Dedifferentiated amniotic fluid mesenchymal stem cell (primary cell): ENCODE measurements around the gene VPS13C.
"Not testable (repeated sequence)": the region's sequence is repeated elsewhere in the genome, so short reads cannot be mapped to it uniquely, and the experiment has no call there.

Source experiments
- DNase-seq: peaks from one replicate; pipeline ENCODE4 v3.0.0-alpha.2; 2016; ENCODE audit errors: extremely low spot score

Gene VPS13C

GRCh38 chr15:62035256-62035924 is 24.9 kb downstream of the VPS13C start:
- peak; percentile 39 for DNase-seq

GRCh38 chr15:62027916-62028315 is 32.3 kb downstream of the VPS13C start:
- no peak for DNase-seq

GRCh38 chr15:62027263-62027565 is 33.0 kb downstream of the VPS13C start:
- DNase-seq, result no peak

- no peak for DNase-seq
Measured at GRCh38 chr15:62026487-62027262, 33.6 kb downstream of the VPS13C start.

GRCh38 chr15:62021991-62022600 is 38.2 kb downstream of the VPS13C start:
- no peak for DNase-seq

- DNase-seq, result no peak
Measured at GRCh38 chr15:62020576-62021160, 39.6 kb downstream of the VPS13C start.

GRCh38 chr15:62005354-62005753 is 54.9 kb downstream of the VPS13C start:
- DNase-seq, result not testable (repeated sequence)

GRCh38 chr15:61997786-61998185 is 62.5 kb downstream of the VPS13C start:
- DNase-seq, result no peak

- no peak for DNase-seq
Measured at GRCh38 chr15:61996056-61996635, 64.1 kb downstream of the VPS13C start.

GRCh38 chr15:61994216-61994615 is 66.0 kb downstream of the VPS13C start:
- peak; percentile 26 for DNase-seq

- DNase-seq, result no peak
Measured at GRCh38 chr15:61992518-61992917, 67.7 kb downstream of the VPS13C start.

GRCh38 chr15:61989667-61990066 is 70.6 kb downstream of the VPS13C start:
- DNase-seq, result no peak

- no peak for DNase-seq
Measured at GRCh38 chr15:61987824-61988223, 72.4 kb downstream of the VPS13C start.

GRCh38 chr15:61983081-61983480 is 77.2 kb downstream of the VPS13C start:
- DNase-seq, result no peak

- no peak for DNase-seq
Measured at GRCh38 chr15:61978225-61978624, 82.0 kb downstream of the VPS13C start.

GRCh38 chr15:61974759-61975158 is 85.5 kb downstream of the VPS13C start:
- DNase-seq, result no peak

- no peak for DNase-seq
Measured at GRCh38 chr15:61974118-61974517, 86.1 kb downstream of the VPS13C start.

- DNase-seq, result no peak
Measured at GRCh38 chr15:61951949-61952348, 108.3 kb downstream of the VPS13C start.

GRCh38 chr15:61946778-61947177 is 113.5 kb downstream of the VPS13C start:
- DNase-seq, result peak; percentile 16

- DNase-seq, result no peak
Measured at GRCh38 chr15:61943992-61944391, 116.3 kb downstream of the VPS13C start.

GRCh38 chr15:61938249-61938648 is 122.0 kb downstream of the VPS13C start:
- no peak for DNase-seq

GRCh38 chr15:61936528-61937195 is 123.6 kb downstream of the VPS13C start:
- DNase-seq, result no peak
